Epithelial cell of proximal tubule (primary cell): Measurements from ENCODE around the gene RBP4. TPM values are rescaled to one million over a fixed set of nuclear protein-coding genes. Genes with fewer than 3 reads are reported as not detected.

ENCODE experiments used
- DNase-seq: peaks from one replicate; pipeline ENCODE4 v3.0.0-alpha.2; 2011; ENCODE audit warnings: low read depth
- H3K4me3 ChIP-seq: 2 replicates; pipeline ENCODE4 v1.5.1; 2011; ENCODE audit warnings: low read depth, mild to moderate bottlenecking, low read length
- CTCF ChIP-seq: conservative IDR thresholded peaks from 2 replicates; pipeline ENCODE4 v1.5.1; 2012; ENCODE audit warnings: low read depth, mild to moderate bottlenecking, low read length
- total RNA-seq: library from RNA; depleted of rRNA; stranded (reverse); fragments of >200 nt; gene quantifications from 2 replicates; pipeline ENCODE4 v1.2.3, GENCODE V29; 2015

The RBP4 gene
- total RNA-seq, 1 donor from 2014 or later: 2.4 TPM

- H3K4me3 ChIP-seq: no peak overlapping the region
- no peak for TF ChIP-seq CTCF
- DNase-seq: no peak
Measured at GRCh38 chr10:93579089-93579488, 21.9 kb downstream of the RBP4 start.

GRCh38 chr10:93577565-93577964 is 23.5 kb downstream of the RBP4 start:
- DNase-seq: no peak
- H3K4me3 ChIP-seq: no peak overlapping the region
- TF ChIP-seq CTCF: no peak

GRCh38 chr10:93576888-93577287 is 24.1 kb downstream of the RBP4 start:
- DNase-seq: no peak
- TF ChIP-seq CTCF: no peak
- H3K4me3 ChIP-seq: no peak overlapping the region

- no peak overlapping the region for H3K4me3 ChIP-seq
- TF ChIP-seq CTCF: no peak
- no peak for DNase-seq
Measured at GRCh38 chr10:93573924-93574323, 27.1 kb downstream of the RBP4 start.

- no peak for DNase-seq
- no peak overlapping the region for H3K4me3 ChIP-seq
- TF ChIP-seq CTCF: no peak
Measured at GRCh38 chr10:93573051-93573909, 27.8 kb downstream of the RBP4 start.

GRCh38 chr10:93572606-93573005 is 28.4 kb downstream of the RBP4 start:
- DNase-seq: no peak
- TF ChIP-seq CTCF: no peak
- no peak overlapping the region for H3K4me3 ChIP-seq

GRCh38 chr10:93570383-93570782 is 30.7 kb downstream of the RBP4 start:
- no peak for DNase-seq
- H3K4me3 ChIP-seq: no peak overlapping the region
- no peak for TF ChIP-seq CTCF
